Neural crest cell (in vitro differentiated cells): Measurements from ENCODE around the gene FAF2. TPM values are rescaled to one million over a fixed set of nuclear protein-coding genes. Genes with fewer than 3 reads are reported as not detected.

ENCODE experiments used
- DNase-seq: peaks from one replicate; pipeline ENCODE4 v3.0.0; 2021; ENCODE audit warnings: low read depth, mixed read lengths, low spot score
- H3K27ac Mint-ChIP-seq: one replicate; pipeline ENCODE4 v1.8.0; 2021; ENCODE audit warnings: mild to moderate bottlenecking, mixed read lengths; ENCODE audit not compliant: unreplicated experiment
- H3K27me3 Mint-ChIP-seq: 2 replicates; pipeline ENCODE4 v1.8.0; 2021; ENCODE audit warnings: low read depth, mild to moderate bottlenecking, mixed read lengths
- H3K36me3 Mint-ChIP-seq: 2 replicates; pipeline ENCODE4 v1.8.0; 2021; ENCODE audit warnings: low read depth, mild to moderate bottlenecking, mixed read lengths
- H3K4me1 Mint-ChIP-seq: 2 replicates; pipeline ENCODE4 v1.8.0; 2021; ENCODE audit warnings: mixed read lengths
- H3K4me3 Mint-ChIP-seq: one replicate; pipeline ENCODE4 v1.8.0; 2021; ENCODE audit warnings: mild to moderate bottlenecking, mixed read lengths
- H3K9me3 Mint-ChIP-seq: 2 replicates; pipeline ENCODE4 v1.8.0; 2021; ENCODE audit warnings: mixed read lengths
- total RNA-seq: library from RNA; stranded (reverse); gene quantifications from 2 replicates; pipeline ENCODE4 v1.2.1, GENCODE V29; 2021
- TF ChIP-seq, protein P1 (sequence below): fragments of 200-600 bp; sonication (generic); conservative IDR thresholded peaks from 2 replicates; pipeline ENCODE4 v1.5.0; 2021; ENCODE audit warnings: antibody characterized with exemption, mild to moderate bottlenecking

The FAF2 gene
- total RNA-seq, 1 donor from 2014 or later = 50.3 TPM

GRCh38 chr5:176537554-176538229, 89.5 kb downstream of the FAF2 start:
- Mint-ChIP-seq H3K27ac (peak overlapping the region; percentile 100), H3K4me1 (peaks cover 58% of the 10 kb centered on the region), H3K9me3 (no peaks in the 10 kb centered on the region), H3K27me3 (peaks cover 24% of the 10 kb centered on the region), H3K4me3 (peak overlapping the region; percentile 100), H3K36me3 (peaks cover 7% of the 10 kb centered on the region)
- TF ChIP-seq, protein P1, sequence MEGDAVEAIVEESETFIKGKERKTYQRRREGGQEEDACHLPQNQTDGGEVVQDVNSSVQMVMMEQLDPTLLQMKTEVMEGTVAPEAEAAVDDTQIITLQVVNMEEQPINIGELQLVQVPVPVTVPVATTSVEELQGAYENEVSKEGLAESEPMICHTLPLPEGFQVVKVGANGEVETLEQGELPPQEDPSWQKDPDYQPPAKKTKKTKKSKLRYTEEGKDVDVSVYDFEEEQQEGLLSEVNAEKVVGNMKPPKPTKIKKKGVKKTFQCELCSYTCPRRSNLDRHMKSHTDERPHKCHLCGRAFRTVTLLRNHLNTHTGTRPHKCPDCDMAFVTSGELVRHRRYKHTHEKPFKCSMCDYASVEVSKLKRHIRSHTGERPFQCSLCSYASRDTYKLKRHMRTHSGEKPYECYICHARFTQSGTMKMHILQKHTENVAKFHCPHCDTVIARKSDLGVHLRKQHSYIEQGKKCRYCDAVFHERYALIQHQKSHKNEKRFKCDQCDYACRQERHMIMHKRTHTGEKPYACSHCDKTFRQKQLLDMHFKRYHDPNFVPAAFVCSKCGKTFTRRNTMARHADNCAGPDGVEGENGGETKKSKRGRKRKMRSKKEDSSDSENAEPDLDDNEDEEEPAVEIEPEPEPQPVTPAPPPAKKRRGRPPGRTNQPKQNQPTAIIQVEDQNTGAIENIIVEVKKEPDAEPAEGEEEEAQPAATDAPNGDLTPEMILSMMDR = no peak
- DNase-seq = peak; percentile 88

DNA sequence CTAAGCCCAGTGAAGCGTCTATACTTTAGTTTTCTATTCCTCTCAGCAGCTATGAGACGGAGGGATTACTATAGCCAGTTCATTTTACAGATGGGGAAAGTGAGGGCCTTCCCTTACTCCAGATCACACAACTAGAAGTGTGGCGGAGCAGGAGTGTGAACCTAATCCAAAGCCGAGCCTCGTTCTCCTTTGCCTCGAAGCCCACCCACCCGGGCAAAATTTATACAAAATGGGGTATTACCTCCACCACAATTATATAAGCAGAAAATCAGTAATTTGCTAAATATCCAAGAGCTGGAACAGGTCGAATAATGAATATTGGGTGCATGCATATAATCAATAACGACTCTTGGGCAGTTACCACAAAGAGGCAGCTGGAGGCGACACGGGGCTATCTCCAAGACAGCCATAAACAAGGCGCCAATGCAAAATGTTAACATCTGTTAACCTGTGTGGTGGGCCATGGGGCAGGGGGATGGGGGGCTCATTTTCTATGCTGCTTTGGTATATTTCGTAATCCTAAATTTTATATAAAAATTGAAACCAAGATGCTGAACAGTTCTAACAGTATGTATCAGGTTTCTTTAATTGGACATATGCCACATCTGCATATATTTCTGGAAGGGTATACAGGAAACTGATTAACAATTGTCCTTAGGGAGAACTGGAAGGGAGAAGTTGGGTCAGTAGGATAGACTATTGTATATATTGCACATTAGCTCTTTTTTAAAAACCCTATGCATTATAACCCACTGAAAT, 90.2 kb downstream of the FAF2 start:
- TF ChIP-seq, protein P1 = no peak
- Mint-ChIP-seq H3K36me3 (peaks cover 7% of the 10 kb centered on the region), H3K4me3 (peak overlapping the region; percentile 100), H3K9me3 (no peaks in the 10 kb centered on the region), H3K4me1 (peaks cover 55% of the 10 kb centered on the region), H3K27me3 (peaks cover 24% of the 10 kb centered on the region), H3K27ac (peak overlapping the region; percentile 100)
- DNase-seq = no peak

DNA sequence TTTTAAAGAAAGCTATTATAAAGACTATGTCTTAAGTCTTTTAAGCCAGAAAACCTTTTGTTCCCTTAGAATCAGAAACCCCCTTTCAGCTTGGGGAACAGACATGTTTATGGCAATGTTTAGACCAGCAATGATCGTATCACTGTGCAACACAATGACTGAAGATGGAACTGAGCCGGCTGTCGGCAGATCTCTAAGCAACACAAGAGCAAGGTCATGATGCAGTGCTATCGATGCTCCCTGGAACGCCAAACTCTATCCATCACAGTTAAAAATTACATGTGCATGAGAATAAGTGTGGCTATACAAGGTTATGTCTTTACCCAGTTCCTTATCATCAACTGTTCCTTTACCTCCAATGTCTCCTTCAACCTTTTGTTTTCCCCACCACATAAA, 90.8 kb downstream of the FAF2 start:
- TF ChIP-seq, protein P1 = no peak
- DNase-seq = no peak
- Mint-ChIP-seq H3K27ac (no peak overlapping the region), H3K36me3 (peaks cover 7% of the 10 kb centered on the region), H3K9me3 (no peaks in the 10 kb centered on the region), H3K27me3 (peaks cover 29% of the 10 kb centered on the region), H3K4me3 (peak overlapping the region; percentile 100), H3K4me1 (peaks cover 53% of the 10 kb centered on the region)

GRCh38 chr5:176540476-176540899, 92.3 kb downstream of the FAF2 start:
- Mint-ChIP-seq H3K4me3 (peak overlapping the region; percentile 79), H3K9me3 (no peaks in the 10 kb centered on the region), H3K27me3 (peaks cover 42% of the 10 kb centered on the region), H3K36me3 (no peaks in the 10 kb centered on the region), H3K27ac (no peak overlapping the region), H3K4me1 (peaks cover 38% of the 10 kb centered on the region)
- TF ChIP-seq, protein P1 = no peak
- no peak for DNase-seq

DNA sequence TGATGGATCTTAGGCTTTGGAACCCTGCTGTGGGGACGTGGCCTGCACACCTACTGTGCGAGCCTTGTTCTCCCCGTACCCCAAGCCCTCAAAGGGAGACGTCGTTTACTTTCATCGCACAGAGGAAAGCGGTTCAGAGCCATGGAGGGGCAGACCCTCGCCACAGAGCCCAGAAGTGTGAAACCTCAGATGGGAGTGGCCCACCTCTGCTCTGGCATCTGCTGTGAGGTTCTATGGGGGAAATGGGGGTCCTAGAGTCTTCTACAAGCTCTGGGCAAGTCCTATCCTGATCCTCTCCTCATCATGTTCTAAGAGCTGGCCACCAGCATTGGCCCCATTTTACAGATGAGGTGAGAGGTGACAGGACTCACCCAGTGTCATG, 92.8 kb downstream of the FAF2 start:
- Mint-ChIP-seq H3K4me1 (peaks cover 33% of the 10 kb centered on the region), H3K27me3 (peaks cover 47% of the 10 kb centered on the region), H3K27ac (no peak overlapping the region), H3K9me3 (no peaks in the 10 kb centered on the region), H3K36me3 (no peaks in the 10 kb centered on the region), H3K4me3 (peak overlapping the region; percentile 85)
- DNase-seq = no peak
- TF ChIP-seq, protein P1 = no peak
